ENCODE results near the gene KIAA2012.

KIAA2012 gene

DNA sequence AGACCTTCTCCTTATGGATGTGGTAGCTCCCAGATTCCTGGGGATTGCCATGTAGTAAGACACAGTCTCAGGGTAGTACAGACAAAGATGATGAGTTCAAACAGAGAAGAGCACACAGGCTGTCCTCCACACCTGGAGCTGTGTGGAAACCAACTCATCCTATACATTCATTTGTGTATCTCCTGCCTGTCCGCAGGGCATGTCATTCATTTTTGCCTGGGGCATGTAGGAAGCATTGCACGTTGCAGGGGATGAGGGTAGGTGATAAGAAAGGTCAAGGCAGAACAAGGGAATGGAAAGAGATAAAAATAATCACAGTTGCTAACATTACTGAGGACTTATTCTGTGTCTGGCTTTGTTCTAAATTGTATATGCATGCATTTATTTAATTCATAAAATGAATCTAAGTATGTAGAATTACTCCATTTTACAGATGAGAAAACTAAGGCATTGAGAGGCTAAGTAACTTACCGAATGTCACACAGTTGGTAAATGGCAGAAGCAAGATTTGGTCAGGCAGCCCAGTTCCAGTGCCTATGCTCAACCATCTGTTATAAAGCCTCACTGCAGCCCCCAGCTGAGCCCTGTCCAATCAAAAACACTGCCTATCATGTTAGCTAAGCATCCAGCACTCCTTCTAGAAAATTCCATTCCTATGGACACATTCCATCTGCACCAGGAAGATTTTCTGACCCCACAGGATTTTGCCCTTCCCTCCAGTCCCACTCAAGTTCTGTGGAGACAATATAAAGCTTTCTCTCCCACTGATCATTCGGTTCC, 84.3 kb downstream of the KIAA2012 start:
- peak; percentile 53 for DNase-seq

DNA sequence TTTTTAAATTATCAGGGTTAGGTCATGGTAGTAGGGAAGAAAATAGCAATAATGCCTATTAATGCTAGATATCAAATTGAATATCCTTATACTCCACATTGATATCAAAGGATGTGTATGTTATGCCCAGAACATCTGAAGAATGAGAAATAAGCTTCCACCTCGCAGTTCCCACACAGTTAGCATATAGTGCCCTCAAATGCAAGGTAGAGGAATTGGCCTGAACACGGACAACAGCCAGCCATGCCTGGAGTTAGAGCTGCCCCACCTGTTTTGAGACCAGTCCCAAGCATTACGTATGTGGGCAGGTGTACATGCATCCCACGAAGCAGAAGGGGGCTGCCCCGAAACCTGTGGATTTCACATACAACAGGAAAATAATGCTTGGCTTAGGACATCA, 85.7 kb downstream of the KIAA2012 start:
- DNase-seq: peak; percentile 57

DNA sequence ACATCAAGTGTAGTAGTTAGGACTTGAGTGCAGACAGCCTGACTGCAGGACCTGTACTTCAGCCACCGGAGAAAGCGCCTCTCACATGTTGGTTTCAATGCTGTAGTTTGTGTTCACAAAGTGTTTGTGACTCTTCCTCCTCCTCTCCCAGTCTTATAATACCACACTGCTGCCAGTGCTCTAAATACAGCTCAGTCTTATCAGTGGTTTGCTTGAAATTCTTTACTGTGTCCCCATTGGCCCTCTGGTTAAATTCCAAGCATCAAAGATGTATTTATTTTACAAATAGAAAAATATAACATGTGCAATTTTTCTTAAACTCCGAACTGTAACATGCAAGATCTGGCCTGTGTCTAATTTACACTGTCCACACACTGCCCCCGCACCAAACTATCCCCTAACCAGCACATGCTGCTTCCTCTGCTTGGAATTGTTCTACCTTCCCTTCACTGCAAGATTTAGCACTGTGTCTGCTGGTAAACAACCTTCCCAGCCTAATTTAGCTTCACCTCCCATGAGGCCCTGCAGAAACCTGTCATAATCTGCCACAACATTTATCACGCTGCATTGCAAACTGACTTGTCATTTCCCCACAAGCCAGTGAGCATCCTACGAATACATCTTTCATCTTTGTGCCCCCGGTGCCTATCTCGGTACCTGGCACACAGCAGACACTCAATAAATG, 88.2 kb downstream of the KIAA2012 start:
- peak; percentile 47 for DNase-seq

DNA sequence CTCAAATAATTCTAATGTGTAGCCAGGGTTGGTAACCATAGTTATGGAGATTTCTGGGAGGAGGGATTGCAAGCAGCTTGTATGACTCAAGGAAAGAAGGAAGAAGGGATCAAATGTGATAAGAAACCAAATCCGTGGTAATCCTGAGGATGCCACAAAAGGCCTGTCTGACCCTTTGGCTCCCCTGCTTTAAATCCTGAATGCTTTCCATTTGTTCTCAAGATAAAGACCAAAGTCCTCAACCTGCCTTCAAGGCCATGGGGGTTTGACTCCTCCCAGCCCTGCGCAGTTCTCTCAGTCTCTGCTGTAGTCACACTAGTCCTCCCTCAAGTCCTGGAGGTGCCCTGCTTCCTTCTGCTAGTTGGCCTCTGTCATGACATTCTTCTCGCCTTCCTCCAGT, 91.4 kb downstream of the KIAA2012 start:
- no peak for DNase-seq

DNA sequence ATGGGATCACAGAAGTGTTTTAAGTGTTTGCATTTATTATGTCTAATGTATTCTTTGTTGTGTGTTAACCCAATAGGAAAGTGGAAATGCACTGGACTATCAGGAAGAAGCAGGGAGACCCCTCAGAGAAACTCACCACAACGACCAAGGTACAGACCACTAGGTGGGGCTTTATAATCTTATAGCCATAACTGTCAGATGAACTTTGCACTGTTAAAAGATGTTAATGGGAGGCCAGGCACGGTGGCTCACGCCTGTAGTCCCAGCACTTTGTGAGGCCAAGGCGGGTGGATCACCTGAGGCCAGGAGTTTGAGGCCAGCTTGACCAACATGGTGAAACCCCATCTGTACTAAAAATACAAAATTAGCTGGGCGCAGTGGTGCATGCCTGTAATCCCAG, 92.2 kb downstream of the KIAA2012 start:
- DNase-seq: no peak

DNA sequence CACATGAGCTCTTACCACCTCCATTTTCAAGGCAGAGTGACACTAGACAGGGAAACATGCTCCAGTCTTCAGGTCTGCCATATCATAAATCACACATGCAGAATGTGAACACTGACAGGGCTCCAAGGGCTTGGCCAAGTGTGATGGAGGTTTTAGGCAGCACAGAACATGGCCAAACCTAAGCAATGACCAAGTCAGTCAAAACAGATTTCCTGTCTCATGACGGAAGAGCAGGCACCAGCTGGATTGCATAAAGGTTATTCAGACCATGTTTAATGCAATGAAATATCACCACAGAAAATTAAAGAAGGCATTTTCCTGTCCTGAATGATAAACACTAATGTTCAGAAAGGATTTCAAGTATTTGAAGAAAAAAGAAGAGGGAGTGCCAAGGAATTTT, 92.9 kb downstream of the KIAA2012 start:
- DNase-seq: peak; percentile 82

DNA sequence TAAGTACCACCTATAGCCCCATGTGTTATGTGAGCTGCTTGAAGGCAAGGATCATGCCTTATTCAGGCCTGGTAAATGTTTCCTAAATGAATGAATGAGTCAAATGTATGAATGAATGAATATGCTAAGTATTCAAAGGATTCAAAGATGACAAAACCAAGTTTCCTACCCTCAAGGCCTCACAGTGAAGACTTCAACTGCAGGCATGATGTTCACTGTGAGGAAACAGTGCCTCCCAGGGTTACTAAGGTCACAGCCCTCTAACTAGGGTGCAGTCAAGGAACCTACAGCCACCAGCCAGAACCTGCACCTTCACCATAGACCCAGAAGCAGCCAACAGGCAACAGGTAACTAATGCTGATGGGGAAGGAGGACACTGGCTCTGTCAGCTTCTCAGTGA, 96.1 kb downstream of the KIAA2012 start:
- no peak for DNase-seq

DNA sequence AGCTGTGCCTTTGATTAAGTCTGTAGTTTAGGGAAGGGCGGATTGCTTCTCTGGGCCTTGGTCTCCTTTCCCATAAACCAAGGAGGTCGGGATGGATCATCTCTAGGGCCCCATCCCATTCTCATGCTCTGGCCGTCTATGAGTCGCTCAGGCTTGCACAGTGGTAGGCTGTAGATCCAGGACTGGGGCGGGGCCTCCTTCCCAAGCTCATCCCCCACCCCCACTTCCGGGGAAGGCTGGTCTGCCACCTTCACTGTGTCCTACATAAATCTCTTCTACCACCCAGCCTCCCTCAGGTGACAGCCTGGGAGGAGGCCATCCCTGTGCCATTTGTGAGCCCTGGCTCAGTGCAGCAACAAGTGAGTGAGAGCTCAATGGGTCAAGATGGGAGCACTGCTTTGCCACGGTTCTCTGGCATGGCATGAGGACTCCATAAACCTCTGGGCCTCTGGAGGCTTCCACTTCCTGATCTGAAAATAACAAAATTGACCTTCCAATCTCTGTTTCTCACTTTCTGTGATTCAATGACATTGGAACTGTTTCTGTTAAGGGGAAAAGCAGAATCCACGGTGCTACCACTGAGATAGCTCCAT, 96.9 kb downstream of the KIAA2012 start:
- no peak for DNase-seq

DNA sequence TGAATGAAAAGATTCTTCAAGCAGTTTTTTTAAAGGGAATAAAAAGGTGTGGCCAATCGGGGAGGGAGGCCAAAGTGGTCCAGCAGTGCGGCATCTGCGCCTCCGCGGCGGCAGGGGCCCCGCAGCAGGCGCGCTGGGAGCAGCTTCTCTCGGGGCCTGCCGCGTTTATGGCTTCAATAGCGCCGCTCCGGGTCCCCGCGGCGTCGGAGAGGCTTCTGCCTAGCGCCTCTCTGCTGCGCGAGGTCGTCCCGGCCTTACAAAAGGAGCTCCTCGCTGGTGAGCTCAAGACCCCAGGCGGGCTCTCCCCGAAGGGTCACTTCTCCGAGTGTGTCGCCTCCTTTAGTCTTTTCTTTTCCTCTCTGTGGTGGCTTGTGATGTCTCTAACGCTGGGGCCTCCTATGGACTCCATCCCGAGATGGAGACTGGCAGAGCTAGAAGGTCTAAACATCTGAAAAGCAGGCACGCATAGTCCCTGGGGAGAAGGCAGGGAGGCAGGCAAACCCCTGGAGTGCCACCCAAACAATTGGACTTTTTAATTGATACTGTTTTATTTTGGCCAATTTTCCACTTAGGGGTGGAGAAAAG, 98.3 kb downstream of the KIAA2012 start:
- no peak for DNase-seq

DNA sequence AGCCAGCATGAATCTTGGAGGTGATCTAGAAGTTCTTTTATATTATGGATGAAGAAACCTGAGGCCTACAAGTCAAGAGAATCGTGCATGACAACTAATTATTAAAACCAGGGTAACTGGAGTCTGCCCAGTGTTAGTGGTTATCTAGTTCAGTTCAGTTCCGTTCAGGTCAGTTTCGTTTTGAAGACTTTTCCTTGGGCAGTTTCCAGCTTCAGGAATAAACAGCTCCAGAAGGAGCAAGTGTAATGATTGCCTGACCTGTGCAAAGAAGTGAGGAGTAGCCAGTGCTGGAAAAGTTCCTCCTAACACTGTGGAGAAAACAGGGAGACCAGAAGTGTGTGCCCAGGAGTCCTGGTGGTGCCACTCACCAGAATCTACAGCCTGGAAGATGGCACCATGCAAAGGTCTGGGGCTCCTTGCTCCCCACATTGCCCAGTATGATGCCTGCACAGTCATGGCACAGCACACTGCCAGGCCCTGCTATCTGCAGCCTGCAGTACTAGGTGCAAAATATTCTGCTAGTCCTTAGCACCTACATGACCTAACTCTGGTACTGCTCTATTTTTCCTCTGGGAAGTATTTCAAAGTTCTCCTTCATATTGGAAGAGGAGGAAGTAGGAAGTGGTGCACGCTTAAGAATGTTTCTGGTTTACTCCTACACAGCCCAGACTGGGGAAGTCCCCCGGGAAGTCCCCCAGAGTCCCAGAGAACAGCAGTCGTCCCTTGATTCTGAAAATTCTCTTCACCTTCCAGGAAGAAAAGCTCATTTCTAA, 99.6 kb downstream of the KIAA2012 start:
- no peak for DNase-seq

DNA sequence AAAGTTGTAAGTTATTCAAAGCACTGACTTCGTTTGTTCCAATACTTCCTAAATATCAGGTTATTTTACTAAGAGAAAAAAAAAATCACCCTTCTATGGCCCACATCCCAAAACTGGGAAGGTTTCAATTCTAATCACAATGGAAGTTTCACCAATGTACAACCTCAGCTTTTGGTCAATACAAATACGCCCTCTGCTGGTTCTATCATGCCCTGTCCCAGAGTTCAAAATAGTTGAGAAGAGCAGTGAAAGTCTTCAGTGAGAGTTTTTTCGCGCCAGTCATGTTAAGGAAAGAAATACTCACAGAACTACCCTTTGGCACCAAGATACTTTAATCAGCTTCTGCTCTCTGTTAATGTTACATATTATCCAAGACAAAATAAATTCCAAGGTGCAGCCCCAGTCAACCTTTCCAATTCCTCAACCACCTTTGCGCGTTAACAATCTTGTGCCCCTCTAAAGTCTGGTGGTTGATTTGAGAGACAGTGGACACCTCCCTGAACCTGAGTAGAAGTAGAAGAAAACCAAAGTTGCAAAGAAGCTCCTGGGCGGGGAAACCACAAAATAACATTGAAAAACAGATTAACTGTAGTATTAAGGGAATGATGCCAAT, 105.4 kb downstream of the KIAA2012 start:
- peak; percentile 81 for DNase-seq

DNA sequence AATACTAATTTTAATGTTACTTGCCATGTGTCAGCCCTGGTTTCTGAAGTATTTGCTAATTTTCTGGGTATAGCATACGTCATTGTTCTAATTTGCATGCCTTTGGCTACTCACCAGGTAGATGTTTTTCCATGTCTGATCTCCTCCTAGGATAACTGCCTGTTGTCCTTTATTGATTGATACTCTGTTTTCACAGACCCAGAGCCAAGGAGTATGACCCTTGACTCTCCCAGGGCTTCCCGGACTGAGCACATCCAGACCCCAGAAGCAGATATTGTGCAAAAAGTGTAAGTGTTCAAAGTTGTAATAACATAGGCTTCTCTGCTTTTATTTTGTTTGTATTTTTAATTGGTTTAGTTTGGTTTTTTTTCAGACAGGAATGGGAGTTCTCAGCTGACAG, 111.5 kb downstream of the KIAA2012 start:
- no peak for DNase-seq

DNA sequence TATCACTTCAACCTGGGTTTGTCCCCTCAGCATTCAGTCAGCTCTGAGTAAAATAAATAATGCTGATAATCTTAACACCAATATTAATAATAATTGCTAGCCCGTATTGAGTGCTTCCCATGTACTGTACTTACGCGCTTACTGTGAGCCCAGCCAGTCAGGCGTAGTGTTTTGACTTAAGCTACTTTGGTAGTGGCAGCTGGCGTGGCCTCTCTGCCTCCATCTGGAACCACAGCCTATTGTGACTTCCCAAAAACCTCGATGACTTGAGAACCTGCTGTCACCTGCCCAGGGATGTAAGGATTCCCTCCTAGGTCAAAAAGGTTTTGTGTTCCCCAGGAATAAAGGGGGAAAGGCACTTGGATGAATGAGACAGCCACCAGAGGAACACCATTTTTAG, 112.1 kb downstream of the KIAA2012 start:
- DNase-seq: no peak

DNA sequence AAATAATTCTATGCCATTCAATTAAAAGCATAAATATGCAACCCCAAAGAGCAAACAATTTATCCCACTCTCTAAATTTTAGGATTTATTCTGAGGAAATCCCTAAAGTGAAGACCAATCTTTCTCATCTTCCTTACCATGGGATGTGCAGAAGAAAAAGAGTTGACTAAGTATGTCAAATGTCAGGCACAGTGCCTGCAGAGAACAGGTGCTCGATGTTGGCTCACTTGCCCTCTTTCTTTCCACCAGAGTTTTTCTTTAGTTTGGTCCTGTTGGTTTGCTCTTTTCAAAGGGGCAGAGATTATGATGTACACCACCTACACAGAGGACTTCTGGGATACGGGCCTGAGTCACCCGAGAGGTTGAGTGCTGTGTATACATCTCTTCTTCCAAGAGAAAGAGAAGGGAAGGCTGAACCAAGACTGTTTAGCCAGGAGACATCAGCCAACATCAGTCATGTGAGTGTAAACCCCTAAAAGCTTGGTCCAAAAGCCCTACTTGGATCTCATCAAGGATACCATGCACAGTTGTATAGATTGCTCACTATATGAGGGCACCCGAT, 113.7 kb downstream of the KIAA2012 start:
- no peak for DNase-seq

DNA sequence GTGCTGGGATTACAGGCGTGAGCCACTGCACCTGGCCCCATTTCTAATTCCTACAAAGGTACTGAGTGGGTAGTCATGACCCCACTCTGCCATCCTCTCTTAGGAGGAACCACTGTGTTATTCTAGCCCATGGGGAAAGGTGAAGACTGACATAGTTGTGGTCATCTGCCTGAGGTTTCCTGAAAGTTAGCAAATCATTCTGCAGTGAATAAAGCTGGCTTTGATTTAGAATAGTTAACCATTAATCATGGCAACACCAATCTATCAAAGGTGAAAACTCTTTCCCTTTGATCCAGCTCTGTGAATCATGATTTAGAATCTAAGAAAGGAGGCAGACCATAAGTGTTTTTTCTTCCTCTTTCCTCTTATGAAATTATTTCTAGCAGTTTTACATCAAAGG, 114.5 kb downstream of the KIAA2012 start:
- peak; percentile 67 for DNase-seq

DNA sequence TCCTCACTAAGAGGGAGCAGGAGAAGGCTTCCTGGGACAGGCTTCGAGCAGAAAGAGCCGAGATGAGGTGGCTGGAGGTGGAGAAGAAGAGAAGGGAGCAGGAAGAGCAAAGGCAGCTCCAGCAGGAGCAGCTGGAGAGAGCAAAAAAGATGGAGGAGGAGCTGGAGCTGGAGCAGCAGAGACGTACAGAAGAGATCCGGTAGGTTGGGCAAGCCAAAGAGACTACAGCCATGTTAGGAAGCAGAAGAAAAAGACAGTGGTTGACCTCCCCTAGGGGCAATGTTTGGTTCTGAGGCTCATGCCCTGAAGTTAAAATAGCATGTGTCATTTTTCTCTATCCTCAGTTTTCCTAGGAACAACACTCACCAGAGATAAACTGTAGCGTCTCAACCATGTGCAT, 120.2 kb downstream of the KIAA2012 start:
- no peak for DNase-seq

DNA sequence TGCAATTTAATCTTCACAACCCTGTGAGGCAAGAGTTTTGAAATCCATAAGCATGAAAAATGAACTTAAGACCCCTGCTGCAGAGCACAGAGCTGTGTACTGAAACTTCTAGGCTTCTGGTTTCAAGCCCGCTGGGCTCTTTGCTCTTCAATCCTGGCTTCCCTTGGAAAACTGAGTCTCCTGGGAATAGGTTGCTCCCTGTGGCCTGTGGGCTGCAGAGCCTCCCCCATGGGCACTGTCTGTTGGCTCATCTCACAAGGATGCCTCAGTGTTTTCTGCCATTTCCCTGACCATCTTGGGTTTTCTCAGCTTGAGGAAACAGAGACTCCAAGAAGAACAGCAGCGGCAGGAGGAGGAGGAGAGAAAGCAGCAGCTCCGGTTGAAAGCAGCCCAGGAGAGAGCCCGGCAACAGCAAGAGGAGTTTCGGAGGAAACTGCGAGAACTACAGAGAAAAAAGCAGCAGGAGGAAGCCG, 120.9 kb downstream of the KIAA2012 start:
- DNase-seq: peak; percentile 24

DNA sequence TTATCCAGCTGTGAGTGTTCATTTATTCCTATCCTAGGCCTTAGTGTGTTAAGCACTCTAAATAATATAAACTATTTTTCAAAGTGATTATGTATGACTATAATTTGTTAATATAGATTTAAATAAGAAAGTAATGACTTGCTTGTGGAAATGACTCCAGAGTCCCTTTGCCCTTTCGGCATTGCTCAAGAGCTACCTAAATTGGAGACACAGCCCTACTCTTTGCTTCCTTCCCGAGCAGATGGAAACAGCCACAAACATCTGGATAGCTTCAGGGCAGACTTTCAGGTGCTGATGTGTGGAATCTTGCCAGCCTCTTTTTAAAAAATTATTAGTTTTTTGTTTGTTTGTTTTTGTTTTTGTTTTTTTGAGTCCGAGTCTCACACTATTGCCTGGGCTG, 121.4 kb downstream of the KIAA2012 start:
- no peak for DNase-seq

DNA sequence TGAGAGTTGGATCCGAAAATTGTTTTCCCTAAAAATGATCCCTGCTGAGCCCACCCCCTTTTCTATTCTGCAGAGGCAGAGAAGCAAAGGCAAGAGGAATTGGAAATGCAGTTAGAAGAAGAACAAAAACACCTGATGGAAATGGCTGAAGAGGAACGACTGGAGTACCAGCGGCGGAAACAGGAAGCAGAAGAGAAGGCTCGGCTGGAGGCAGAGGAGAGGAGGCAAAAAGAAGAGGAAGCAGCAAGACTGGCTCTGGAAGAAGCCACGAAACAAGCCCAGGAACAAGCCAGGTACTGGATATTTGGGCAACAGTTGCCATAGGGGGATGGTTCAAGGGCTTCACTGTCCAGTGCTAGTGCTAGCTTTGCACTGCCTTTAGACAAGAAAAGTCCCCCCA, 123.7 kb downstream of the KIAA2012 start:
- no peak for DNase-seq

DNA sequence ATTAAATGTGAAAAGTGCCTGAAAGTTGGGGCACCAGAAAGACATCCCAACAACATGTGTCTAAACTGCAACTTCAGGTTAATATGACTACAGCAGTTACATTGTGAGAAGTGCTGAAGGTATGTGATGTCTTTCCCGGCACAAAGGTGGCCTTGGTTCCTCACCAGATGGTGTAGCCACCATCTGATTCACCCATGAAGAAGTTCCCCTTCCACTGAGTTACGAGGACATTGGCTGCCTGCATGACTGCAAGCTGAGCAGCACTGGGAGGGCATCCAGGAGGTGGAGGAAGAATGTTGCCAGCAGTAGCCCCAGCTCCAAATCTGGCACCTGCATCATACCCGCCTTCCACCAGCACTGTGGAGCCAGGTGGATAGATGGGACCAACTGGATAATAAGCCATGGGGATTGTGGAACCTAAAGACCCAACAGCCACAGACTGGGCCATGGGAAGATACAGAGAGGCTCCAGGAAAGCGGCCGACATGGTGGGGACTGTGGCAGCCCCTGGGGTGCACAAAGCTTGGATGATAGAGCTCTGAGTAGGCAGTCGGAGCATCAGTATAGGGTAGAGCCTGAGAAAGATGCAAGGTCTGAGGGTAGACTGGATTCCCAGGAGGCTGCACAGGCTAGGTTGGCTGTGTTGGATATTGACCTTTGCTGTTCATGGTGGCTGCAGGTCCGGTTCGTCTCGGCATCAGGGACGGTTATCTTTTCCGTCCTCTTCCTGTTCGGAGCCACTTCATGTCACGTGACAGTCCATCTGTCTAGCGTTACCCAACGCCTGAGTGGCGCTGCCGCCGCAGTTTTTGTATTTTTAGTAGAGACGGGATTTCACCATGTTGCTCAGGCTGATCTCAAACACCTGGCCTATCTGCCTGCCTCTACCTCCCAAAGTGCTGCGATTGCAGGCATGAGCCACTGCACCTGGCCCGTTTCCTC, 128.4 kb downstream of the KIAA2012 start:
- DNase-seq: no peak

DNA sequence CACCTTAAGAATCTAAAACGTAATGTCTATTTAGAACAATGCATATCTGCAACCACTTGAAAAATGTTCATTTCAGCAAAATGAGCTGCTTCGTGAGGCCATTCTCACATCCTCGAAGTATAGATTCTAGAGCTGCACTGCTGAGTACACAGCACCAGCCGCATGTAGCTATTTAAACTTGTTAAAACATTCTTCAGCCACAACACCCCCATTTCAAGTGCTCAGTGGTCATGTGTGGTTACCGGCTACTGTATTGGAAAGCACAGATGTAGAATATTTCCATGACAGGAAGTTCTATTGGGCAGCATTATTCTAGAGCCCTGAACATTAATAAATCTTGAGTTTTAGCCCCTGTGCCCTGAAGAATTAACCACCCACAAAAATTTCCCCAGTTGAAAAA, 130.3 kb downstream of the KIAA2012 start:
- no peak for DNase-seq
